Tibial nerve (tissue), 3 donors: ENCODE measurements around the gene PC.
"Not testable (repeated sequence)": the region's sequence is repeated elsewhere in the genome, so short reads cannot be mapped to it uniquely, and the experiment has no call there.

Experiments
- POLR2A ChIP-seq, 2 donors: fragments of 450-650 bp; IDR thresholded peaks; one replicate each; pipeline ENCODE4 v1.6.1; 2017; ENCODE audit warnings: antibody characterized with exemption in 2 of 2, mild to moderate bottlenecking in 2 of 2, moderate library complexity in 2 of 2
- TF ChIP-seq, protein P1 (sequence below), 5 experiments: fragments of 200-600 bp in 3 of 5; fragments of 450-650 bp in 2 of 5; sonication (generic) in 3 of 5; IDR thresholded peaks; one replicate each; pipeline ENCODE4 v1.5.1; 2016 to 2019; ENCODE audit warnings: antibody characterized with exemption in 5 of 5, mild to moderate bottlenecking in 3 of 5, moderate library complexity in 2 of 5

DNA sequence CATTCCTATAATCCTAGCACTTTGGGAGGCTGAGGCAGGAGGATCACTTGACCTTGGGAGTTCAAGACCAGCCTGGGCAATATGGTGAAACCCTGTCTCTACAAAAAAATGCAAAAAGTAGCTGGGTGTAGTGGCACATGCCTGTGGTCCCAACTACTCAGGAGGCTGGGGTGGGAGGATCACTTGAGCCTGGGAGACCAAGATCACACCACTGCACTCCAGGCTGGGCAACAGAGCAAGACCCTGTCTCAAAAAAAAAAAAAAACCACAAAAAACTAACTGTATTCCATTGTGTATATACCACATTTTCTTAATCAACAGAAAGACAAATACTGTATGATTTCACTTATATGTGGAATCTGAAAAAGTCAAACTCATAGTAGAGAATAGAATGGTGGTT is 158.4 kb downstream of the PC start:
- TF ChIP-seq, protein P1, sequence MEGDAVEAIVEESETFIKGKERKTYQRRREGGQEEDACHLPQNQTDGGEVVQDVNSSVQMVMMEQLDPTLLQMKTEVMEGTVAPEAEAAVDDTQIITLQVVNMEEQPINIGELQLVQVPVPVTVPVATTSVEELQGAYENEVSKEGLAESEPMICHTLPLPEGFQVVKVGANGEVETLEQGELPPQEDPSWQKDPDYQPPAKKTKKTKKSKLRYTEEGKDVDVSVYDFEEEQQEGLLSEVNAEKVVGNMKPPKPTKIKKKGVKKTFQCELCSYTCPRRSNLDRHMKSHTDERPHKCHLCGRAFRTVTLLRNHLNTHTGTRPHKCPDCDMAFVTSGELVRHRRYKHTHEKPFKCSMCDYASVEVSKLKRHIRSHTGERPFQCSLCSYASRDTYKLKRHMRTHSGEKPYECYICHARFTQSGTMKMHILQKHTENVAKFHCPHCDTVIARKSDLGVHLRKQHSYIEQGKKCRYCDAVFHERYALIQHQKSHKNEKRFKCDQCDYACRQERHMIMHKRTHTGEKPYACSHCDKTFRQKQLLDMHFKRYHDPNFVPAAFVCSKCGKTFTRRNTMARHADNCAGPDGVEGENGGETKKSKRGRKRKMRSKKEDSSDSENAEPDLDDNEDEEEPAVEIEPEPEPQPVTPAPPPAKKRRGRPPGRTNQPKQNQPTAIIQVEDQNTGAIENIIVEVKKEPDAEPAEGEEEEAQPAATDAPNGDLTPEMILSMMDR (IDR thresholded peaks at IDR 0.05): not testable (repeated sequence)
- not testable (repeated sequence) for TF ChIP-seq POLR2A (IDR thresholded peaks at IDR 0.05)
